Smooth muscle cell (in vitro differentiated cells): Measurements from ENCODE around the gene PKD2. TPM values are rescaled to one million over a fixed set of nuclear protein-coding genes. Genes with fewer than 3 reads are reported as not detected.

Experiments
- DNase-seq: peaks from one replicate; lab custom pipeline; 2025; ENCODE audit not compliant: unreplicated experiment; lab: John Stamatoyannopoulos, UW
- H2AFZ ChIP-seq: fragments of 200-600 bp; sonication (generic); 2 replicates; pipeline ENCODE4 v1.6.0; 2016; ENCODE audit warnings: antibody characterized with exemption, low read depth, mild to moderate bottlenecking
- H3F3A ChIP-seq: fragments of 200-600 bp; sonication (generic); 2 replicates; pipeline ENCODE4 v1.6.0; 2017; ENCODE audit warnings: antibody characterized with exemption, low read depth
- H3K27ac ChIP-seq: fragments of 200-600 bp; sonication (generic); 2 replicates; pipeline ENCODE4 v1.5.1; 2016; ENCODE audit warnings: low read depth, mild to moderate bottlenecking
- H3K27me3 ChIP-seq: fragments of 200-600 bp; sonication (generic); 2 replicates; pipeline ENCODE4 v1.6.1; 2016; ENCODE audit warnings: low read depth, mild to moderate bottlenecking
- H3K36me3 ChIP-seq: fragments of 200-600 bp; sonication (generic); 2 replicates; pipeline ENCODE4 v1.5.1; 2016; ENCODE audit warnings: low read depth
- H3K4me1 ChIP-seq: fragments of 200-600 bp; sonication (generic); 2 replicates; pipeline ENCODE4 v1.5.1; 2016; ENCODE audit warnings: low read depth
- H3K4me2 ChIP-seq: fragments of 200-600 bp; sonication (generic); 2 replicates; pipeline ENCODE4 v1.6.0; 2016; ENCODE audit warnings: mild to moderate bottlenecking
- H3K4me3 ChIP-seq: fragments of 200-600 bp; sonication (generic); 2 replicates; pipeline ENCODE4 v1.5.1; 2016; ENCODE audit warnings: mild to moderate bottlenecking
- H3K79me2 ChIP-seq: fragments of 200-600 bp; sonication (generic); 2 replicates; pipeline ENCODE4 v1.6.0; 2016; ENCODE audit warnings: low read depth, mild to moderate bottlenecking
- H3K9ac ChIP-seq: fragments of 200-600 bp; sonication (generic); 2 replicates; pipeline ENCODE4 v1.6.0; 2016; ENCODE audit warnings: low read depth
- H3K9me3 ChIP-seq: fragments of 200-600 bp; sonication (generic); replicated peaks from 2 replicates; pipeline ENCODE4 v1.5.1; 2016; ENCODE audit warnings: low read depth
- H4K20me1 ChIP-seq: fragments of 200-600 bp; sonication (generic); 2 replicates; pipeline ENCODE4 v1.6.0; 2016; ENCODE audit warnings: low read depth
- WGBS: methylation state at CpG from one replicate; pipeline ENCODE4 v1.1.7; 2016; ENCODE audit warnings: low lambda C conversion rate; 5-methylcytosine and 5-hydroxymethylcytosine counted together
- polyA plus RNA-seq: library from polyadenylated mRNA; unstranded; fragments of >200 nt; fragmentation: Nextera tagmentation; extraction: Ambion mirVana; gene quantifications from 2 replicates; pipeline ENCODE4 v1.2.1, GENCODE V29; 2016
- total RNA-seq: library from RNA; depleted of rRNA; stranded (reverse); fragments of >200 nt; gene quantifications from 2 replicates; pipeline ENCODE4 v1.2.3, GENCODE V29; 2014
- TF ChIP-seq, protein P1 (sequence below): fragments of 200-600 bp; sonication (generic); IDR thresholded peaks from 2 replicates; pipeline ENCODE4 v1.5.1; 2017; ENCODE audit warnings: borderline replicate concordance, mild to moderate bottlenecking, antibody characterized with exemption; ENCODE audit not compliant: insufficient read depth, poor library complexity, severe bottlenecking

Gene PKD2
- total and polyA plus RNA-seq, 2 experiments from 2014 or later = 19.8 to 41.4 TPM

DNA sequence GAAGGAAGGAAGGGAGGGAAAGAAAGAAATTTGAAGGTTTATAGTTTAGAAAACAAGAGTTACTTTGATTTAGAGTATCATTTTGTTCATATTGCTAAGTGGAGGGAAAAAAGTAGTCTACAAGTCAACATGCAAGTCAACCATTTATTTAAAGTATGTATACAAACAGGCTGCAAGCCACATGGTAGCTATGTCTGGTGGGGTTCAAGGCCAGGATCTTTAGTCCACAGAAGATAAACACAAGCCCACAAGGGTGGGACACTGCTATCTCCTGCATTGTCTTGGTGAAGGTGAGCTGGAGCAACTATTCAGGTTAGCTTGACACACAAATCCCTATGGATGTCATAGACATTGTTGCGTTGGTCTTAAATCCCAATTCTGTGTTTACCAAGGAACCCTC is 79.6 kb downstream of the PKD2 start:
- Histone ChIP-seq H4K20me1 (no peaks in the 10 kb centered on the region), H3K27me3 (no peaks in the 10 kb centered on the region), H3K4me1 (no peaks in the 10 kb centered on the region), H3K4me2 (no peak overlapping the region), H3K4me3 (no peak overlapping the region), H3K27ac (no peak overlapping the region), H3K9ac (no peak overlapping the region), H3K79me2 (no peaks in the 10 kb centered on the region), H2AFZ (no peak overlapping the region), H3F3A (no peaks in the 10 kb centered on the region), H3K9me3 (no peaks in the 10 kb centered on the region), H3K36me3 (no peaks in the 10 kb centered on the region)
- no peak for DNase-seq
- TF ChIP-seq, protein P1, sequence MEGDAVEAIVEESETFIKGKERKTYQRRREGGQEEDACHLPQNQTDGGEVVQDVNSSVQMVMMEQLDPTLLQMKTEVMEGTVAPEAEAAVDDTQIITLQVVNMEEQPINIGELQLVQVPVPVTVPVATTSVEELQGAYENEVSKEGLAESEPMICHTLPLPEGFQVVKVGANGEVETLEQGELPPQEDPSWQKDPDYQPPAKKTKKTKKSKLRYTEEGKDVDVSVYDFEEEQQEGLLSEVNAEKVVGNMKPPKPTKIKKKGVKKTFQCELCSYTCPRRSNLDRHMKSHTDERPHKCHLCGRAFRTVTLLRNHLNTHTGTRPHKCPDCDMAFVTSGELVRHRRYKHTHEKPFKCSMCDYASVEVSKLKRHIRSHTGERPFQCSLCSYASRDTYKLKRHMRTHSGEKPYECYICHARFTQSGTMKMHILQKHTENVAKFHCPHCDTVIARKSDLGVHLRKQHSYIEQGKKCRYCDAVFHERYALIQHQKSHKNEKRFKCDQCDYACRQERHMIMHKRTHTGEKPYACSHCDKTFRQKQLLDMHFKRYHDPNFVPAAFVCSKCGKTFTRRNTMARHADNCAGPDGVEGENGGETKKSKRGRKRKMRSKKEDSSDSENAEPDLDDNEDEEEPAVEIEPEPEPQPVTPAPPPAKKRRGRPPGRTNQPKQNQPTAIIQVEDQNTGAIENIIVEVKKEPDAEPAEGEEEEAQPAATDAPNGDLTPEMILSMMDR = no peak
- WGBS = 97% methylated on average over 1 of the region's 1 CpG

GRCh38 chr4:88090898-88091297 is 83.5 kb downstream of the PKD2 start:
- H3K4me2 ChIP-seq = no peak overlapping the region
- TF ChIP-seq, protein P1 = no peak
- no peaks in the 10 kb centered on the region for H3K36me3 ChIP-seq

DNA sequence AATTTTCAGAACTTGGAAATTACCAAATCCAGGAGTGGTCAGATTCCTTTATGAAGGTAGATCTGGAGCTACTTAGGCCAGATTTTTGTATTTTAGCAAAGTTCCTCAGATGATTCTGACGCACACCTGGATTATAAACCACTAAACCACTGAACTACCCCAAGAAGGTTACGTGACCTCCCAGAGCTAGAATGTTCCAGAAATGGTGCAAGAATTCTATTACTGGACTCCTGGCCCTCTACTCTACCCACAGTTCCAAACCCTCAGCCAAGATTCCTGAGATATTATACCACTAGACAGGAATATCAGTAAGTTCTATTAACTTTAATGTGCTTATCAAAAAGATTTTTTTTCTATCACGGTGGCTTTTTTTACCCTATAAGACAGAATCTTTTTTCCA is 83.9 kb downstream of the PKD2 start:
- H3K79me2 ChIP-seq = no peaks in the 10 kb centered on the region
- no peak overlapping the region for H3K4me2 ChIP-seq
- H4K20me1 ChIP-seq = no peaks in the 10 kb centered on the region
- H3K9ac ChIP-seq = no peak overlapping the region
- no peak overlapping the region for H2AFZ ChIP-seq
- TF ChIP-seq, protein P1 = no peak
- DNase-seq = no peak
- H3K27me3 ChIP-seq = no peaks in the 10 kb centered on the region
- no peak overlapping the region for H3K27ac ChIP-seq
- H3F3A ChIP-seq = no peaks in the 10 kb centered on the region
- H3K4me3 ChIP-seq = no peak overlapping the region
- H3K9me3 ChIP-seq = no peaks in the 10 kb centered on the region
- H3K36me3 ChIP-seq = no peaks in the 10 kb centered on the region
- no peaks in the 10 kb centered on the region for H3K4me1 ChIP-seq
- 92% methylated on average over 3 of the region's 3 CpGs for WGBS

More at GRCh38 chr4:88090898-88091297, 83.5 kb downstream of the PKD2 start:
- Histone ChIP-seq H3K27ac (no peak overlapping the region), H4K20me1 (no peaks in the 10 kb centered on the region), H3K9ac (no peak overlapping the region), H3K9me3 (no peaks in the 10 kb centered on the region), H2AFZ (no peak overlapping the region), H3K4me1 (no peaks in the 10 kb centered on the region), H3K79me2 (no peaks in the 10 kb centered on the region), H3F3A (no peaks in the 10 kb centered on the region), H3K4me3 (no peak overlapping the region), H3K27me3 (no peaks in the 10 kb centered on the region)
- DNase-seq = no peak

- no peaks in the 10 kb centered on the region for H3F3A ChIP-seq
- no peaks in the 10 kb centered on the region for H3K36me3 ChIP-seq
- no peak overlapping the region for H3K4me2 ChIP-seq
- WGBS = 94% methylated on average over 5 of the region's 5 CpGs
- H3K27me3 ChIP-seq = no peaks in the 10 kb centered on the region
- H4K20me1 ChIP-seq = no peaks in the 10 kb centered on the region
- H2AFZ ChIP-seq = no peak overlapping the region
- no peaks in the 10 kb centered on the region for H3K4me1 ChIP-seq
- TF ChIP-seq, protein P1 = no peak
- no peaks in the 10 kb centered on the region for H3K79me2 ChIP-seq
- H3K4me3 ChIP-seq = no peak overlapping the region
- no peak for DNase-seq
- H3K9ac ChIP-seq = no peak overlapping the region
- no peak overlapping the region for H3K27ac ChIP-seq
- no peaks in the 10 kb centered on the region for H3K9me3 ChIP-seq
Observed at GRCh38 chr4:88093874-88094273, 86.4 kb downstream of the PKD2 start.
